ENCODE measurements around the gene RBBP8NL.

Gene RBBP8NL

GRCh38 chr20:62461157-62461556 lies 33.8 kb upstream of the RBBP8NL start:
- H3K27me3 ChIP-seq (ENCODE audit: insufficient read depth, low read length) = no peaks in the 10 kb centered on the region
- no peak overlapping the region for H3K27ac ChIP-seq (ENCODE audit: low read depth, low read length)

GRCh38 chr20:62460678-62461077 lies 33.3 kb upstream of the RBBP8NL start:
- no peak overlapping the region for H3K27ac ChIP-seq (ENCODE audit: low read depth, low read length)
- H3K4me1 ChIP-seq (ENCODE audit: control insufficient read depth, insufficient read depth, low read length, unreplicated experiment) = no peaks in the 10 kb centered on the region
- no peak overlapping the region for H3K4me3 ChIP-seq (ENCODE audit: low read depth, low read length)
- no peak overlapping the region for H2AFZ ChIP-seq (ENCODE audit: low read length, unreplicated experiment)
- no peaks in the 10 kb centered on the region for H3K27me3 ChIP-seq (ENCODE audit: insufficient read depth, low read length)
- H3K79me2 ChIP-seq (ENCODE audit: control insufficient read depth, insufficient read depth, low read length, unreplicated experiment) = no peaks in the 10 kb centered on the region
- H3K36me3 ChIP-seq (ENCODE audit: insufficient read depth, low read length) = no peaks in the 10 kb centered on the region

More at GRCh38 chr20:62461157-62461556, 33.8 kb upstream of the RBBP8NL start:
- H3K36me3 ChIP-seq (ENCODE audit: insufficient read depth, low read length) = no peaks in the 10 kb centered on the region
- H3K4me1 ChIP-seq (ENCODE audit: control insufficient read depth, insufficient read depth, low read length, unreplicated experiment) = no peaks in the 10 kb centered on the region
- no peaks in the 10 kb centered on the region for H3K79me2 ChIP-seq (ENCODE audit: control insufficient read depth, insufficient read depth, low read length, unreplicated experiment)
- no peak overlapping the region for H3K4me3 ChIP-seq (ENCODE audit: low read depth, low read length)
- no peak overlapping the region for H2AFZ ChIP-seq (ENCODE audit: low read length, unreplicated experiment)

- Histone ChIP-seq H3K36me3 (ENCODE audit: insufficient read depth, low read length) (no peaks in the 10 kb centered on the region), H2AFZ (ENCODE audit: low read length, unreplicated experiment) (no peak overlapping the region), H3K27ac (ENCODE audit: low read depth, low read length) (no peak overlapping the region), H3K79me2 (ENCODE audit: control insufficient read depth, insufficient read depth, low read length, unreplicated experiment) (no peaks in the 10 kb centered on the region), H3K4me3 (ENCODE audit: low read depth, low read length) (no peak overlapping the region), H3K27me3 (ENCODE audit: insufficient read depth, low read length) (no peaks in the 10 kb centered on the region), H3K4me1 (ENCODE audit: control insufficient read depth, insufficient read depth, low read length, unreplicated experiment) (no peaks in the 10 kb centered on the region)
Measured at GRCh38 chr20:62459488-62459887, 32.1 kb upstream of the RBBP8NL start.

GRCh38 chr20:62458275-62459251 lies 31.2 kb upstream of the RBBP8NL start:
- H3K36me3 ChIP-seq (ENCODE audit: insufficient read depth, low read length) = no peaks in the 10 kb centered on the region
- H3K79me2 ChIP-seq (ENCODE audit: control insufficient read depth, insufficient read depth, low read length, unreplicated experiment) = no peaks in the 10 kb centered on the region
- no peak overlapping the region for H2AFZ ChIP-seq (ENCODE audit: low read length, unreplicated experiment)
- H3K27me3 ChIP-seq (ENCODE audit: insufficient read depth, low read length) = no peaks in the 10 kb centered on the region
- no peak overlapping the region for H3K27ac ChIP-seq (ENCODE audit: low read depth, low read length)
- no peak overlapping the region for H3K4me3 ChIP-seq (ENCODE audit: low read depth, low read length)
- no peaks in the 10 kb centered on the region for H3K4me1 ChIP-seq (ENCODE audit: control insufficient read depth, insufficient read depth, low read length, unreplicated experiment)

- no peak overlapping the region for H2AFZ ChIP-seq (ENCODE audit: low read length, unreplicated experiment)
- no peak overlapping the region for H3K27ac ChIP-seq (ENCODE audit: low read depth, low read length)
- H3K4me3 ChIP-seq (ENCODE audit: low read depth, low read length) = no peak overlapping the region
- no peaks in the 10 kb centered on the region for H3K27me3 ChIP-seq (ENCODE audit: insufficient read depth, low read length)
- no peaks in the 10 kb centered on the region for H3K79me2 ChIP-seq (ENCODE audit: control insufficient read depth, insufficient read depth, low read length, unreplicated experiment)
- no peaks in the 10 kb centered on the region for H3K36me3 ChIP-seq (ENCODE audit: insufficient read depth, low read length)
- H3K4me1 ChIP-seq (ENCODE audit: control insufficient read depth, insufficient read depth, low read length, unreplicated experiment) = no peaks in the 10 kb centered on the region
Measured at GRCh38 chr20:62457831-62458230, 30.5 kb upstream of the RBBP8NL start.

GRCh38 chr20:62457098-62457497 lies 29.8 kb upstream of the RBBP8NL start:
- peaks cover 6% of the 10 kb centered on the region; the same call in 1 of the 2 replicates for H3K27me3 ChIP-seq (ENCODE audit: insufficient read depth, low read length)
- no peaks in the 10 kb centered on the region for H3K4me1 ChIP-seq (ENCODE audit: control insufficient read depth, insufficient read depth, low read length, unreplicated experiment)
- no peak overlapping the region for H2AFZ ChIP-seq (ENCODE audit: low read length, unreplicated experiment)
- no peaks in the 10 kb centered on the region for H3K36me3 ChIP-seq (ENCODE audit: insufficient read depth, low read length)
- H3K4me3 ChIP-seq (ENCODE audit: low read depth, low read length) = no peak overlapping the region
- H3K27ac ChIP-seq (ENCODE audit: low read depth, low read length) = no peak overlapping the region
- H3K79me2 ChIP-seq (ENCODE audit: control insufficient read depth, insufficient read depth, low read length, unreplicated experiment) = no peaks in the 10 kb centered on the region

GRCh38 chr20:62455929-62456328 lies 28.6 kb upstream of the RBBP8NL start:
- Histone ChIP-seq H3K27ac (ENCODE audit: low read depth, low read length) (no peak overlapping the region), H3K4me3 (ENCODE audit: low read depth, low read length) (no peak overlapping the region), H3K36me3 (ENCODE audit: insufficient read depth, low read length) (no peaks in the 10 kb centered on the region), H2AFZ (ENCODE audit: low read length, unreplicated experiment) (no peak overlapping the region), H3K27me3 (ENCODE audit: insufficient read depth, low read length) (peaks cover 13% of the 10 kb centered on the region; the same call in 1 of the 2 replicates), H3K79me2 (ENCODE audit: control insufficient read depth, insufficient read depth, low read length, unreplicated experiment) (no peaks in the 10 kb centered on the region), H3K4me1 (ENCODE audit: control insufficient read depth, insufficient read depth, low read length, unreplicated experiment) (no peaks in the 10 kb centered on the region)

- no peaks in the 10 kb centered on the region for H3K79me2 ChIP-seq (ENCODE audit: control insufficient read depth, insufficient read depth, low read length, unreplicated experiment)
- H3K27ac ChIP-seq (ENCODE audit: low read depth, low read length) = no peak overlapping the region
- H3K4me1 ChIP-seq (ENCODE audit: control insufficient read depth, insufficient read depth, low read length, unreplicated experiment) = no peaks in the 10 kb centered on the region
- no peaks in the 10 kb centered on the region for H3K36me3 ChIP-seq (ENCODE audit: insufficient read depth, low read length)
- no peak overlapping the region for H3K4me3 ChIP-seq (ENCODE audit: low read depth, low read length)
- peaks cover 19% of the 10 kb centered on the region for H3K27me3 ChIP-seq (ENCODE audit: insufficient read depth, low read length)
- no peak overlapping the region for H2AFZ ChIP-seq (ENCODE audit: low read length, unreplicated experiment)
Measured at GRCh38 chr20:62454904-62455636, 27.7 kb upstream of the RBBP8NL start.

- no peak overlapping the region for H3K27ac ChIP-seq (ENCODE audit: low read depth, low read length)
- peaks cover 28% of the 10 kb centered on the region for H3K27me3 ChIP-seq (ENCODE audit: insufficient read depth, low read length)
- H2AFZ ChIP-seq (ENCODE audit: low read length, unreplicated experiment) = no peak overlapping the region
Measured at GRCh38 chr20:62453186-62453808, 26.0 kb upstream of the RBBP8NL start.

GRCh38 chr20:62452475-62453095 lies 25.2 kb upstream of the RBBP8NL start:
- Histone ChIP-seq H2AFZ (ENCODE audit: low read length, unreplicated experiment) (no peak overlapping the region), H3K27me3 (ENCODE audit: insufficient read depth, low read length) (peaks cover 28% of the 10 kb centered on the region)

More at GRCh38 chr20:62453186-62453808, 26.0 kb upstream of the RBBP8NL start:
- Histone ChIP-seq H3K36me3 (ENCODE audit: insufficient read depth, low read length) (no peaks in the 10 kb centered on the region), H3K4me1 (ENCODE audit: control insufficient read depth, insufficient read depth, low read length, unreplicated experiment) (no peaks in the 10 kb centered on the region), H3K79me2 (ENCODE audit: control insufficient read depth, insufficient read depth, low read length, unreplicated experiment) (no peaks in the 10 kb centered on the region), H3K4me3 (ENCODE audit: low read depth, low read length) (no peak overlapping the region)

More at GRCh38 chr20:62452475-62453095, 25.2 kb upstream of the RBBP8NL start:
- Histone ChIP-seq H3K4me3 (ENCODE audit: low read depth, low read length) (no peak overlapping the region), H3K4me1 (ENCODE audit: control insufficient read depth, insufficient read depth, low read length, unreplicated experiment) (no peaks in the 10 kb centered on the region), H3K79me2 (ENCODE audit: control insufficient read depth, insufficient read depth, low read length, unreplicated experiment) (no peaks in the 10 kb centered on the region), H3K36me3 (ENCODE audit: insufficient read depth, low read length) (no peaks in the 10 kb centered on the region), H3K27ac (ENCODE audit: low read depth, low read length) (no peak overlapping the region)

Data from ACC112 (cell line).